GM19328 (cell line): ENCODE measurements around the gene WNT5B.
"Not testable (repeated sequence)": the region's sequence is repeated elsewhere in the genome, so short reads cannot be mapped to it uniquely, and the experiment has no call there.

Source experiments
- ATAC-seq: cut with Tn5 transposase; IDR thresholded peaks from one replicate; pipeline ENCODE4 v1.9.1; 2021; ENCODE audit warnings: mild to moderate bottlenecking, moderate library complexity; ENCODE audit not compliant: unreplicated experiment

WNT5B gene

GRCh38 chr12:1595690-1596347 is 33.2 kb upstream of the WNT5B start:
- ATAC-seq = no peak

DNA sequence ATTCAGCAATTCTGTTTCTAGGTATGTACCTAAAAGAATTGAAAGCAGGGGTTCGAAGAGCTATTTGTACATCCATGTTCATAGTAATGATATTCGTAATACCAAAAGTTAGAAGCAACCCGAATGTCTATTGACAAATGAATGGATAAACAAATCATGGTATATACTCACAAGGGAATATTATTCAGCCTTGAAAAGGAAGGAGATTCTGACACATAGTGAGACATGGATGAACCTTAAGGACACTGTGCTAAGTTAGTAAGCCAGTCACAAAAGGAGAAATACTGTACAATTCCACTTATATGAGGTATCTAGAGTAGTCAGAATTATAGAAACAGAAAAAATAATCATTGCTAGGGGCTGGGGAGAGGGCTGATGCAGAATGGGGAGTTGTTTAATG is 30.3 kb upstream of the WNT5B start:
- ATAC-seq = no peak

DNA sequence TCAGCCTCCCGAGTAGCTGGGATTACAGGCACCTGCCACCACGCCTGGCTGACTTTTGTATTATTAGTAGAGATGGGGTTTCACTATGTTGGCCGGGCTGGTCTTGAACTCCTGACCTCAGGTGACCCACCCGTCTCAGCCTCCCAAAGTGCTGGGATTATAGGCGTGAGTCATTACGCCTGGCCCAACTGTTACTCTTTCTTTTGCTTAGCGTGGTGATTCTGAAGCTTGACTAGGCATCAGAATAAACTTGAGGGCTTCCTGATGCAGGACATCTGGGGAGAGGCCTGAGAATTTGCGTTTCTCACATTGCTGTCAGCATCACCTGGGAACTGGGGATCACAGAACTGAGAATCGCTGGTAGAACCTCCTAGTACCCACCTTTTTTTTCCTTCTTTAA is 26.3 kb upstream of the WNT5B start:
- not testable (repeated sequence) for ATAC-seq

GRCh38 chr12:1603269-1603993 is 25.6 kb upstream of the WNT5B start:
- no peak for ATAC-seq

- ATAC-seq = no peak
Observed at GRCh38 chr12:1604464-1604863, 24.6 kb upstream of the WNT5B start.

GRCh38 chr12:1605129-1606020 is 23.7 kb upstream of the WNT5B start:
- ATAC-seq = no peak

DNA sequence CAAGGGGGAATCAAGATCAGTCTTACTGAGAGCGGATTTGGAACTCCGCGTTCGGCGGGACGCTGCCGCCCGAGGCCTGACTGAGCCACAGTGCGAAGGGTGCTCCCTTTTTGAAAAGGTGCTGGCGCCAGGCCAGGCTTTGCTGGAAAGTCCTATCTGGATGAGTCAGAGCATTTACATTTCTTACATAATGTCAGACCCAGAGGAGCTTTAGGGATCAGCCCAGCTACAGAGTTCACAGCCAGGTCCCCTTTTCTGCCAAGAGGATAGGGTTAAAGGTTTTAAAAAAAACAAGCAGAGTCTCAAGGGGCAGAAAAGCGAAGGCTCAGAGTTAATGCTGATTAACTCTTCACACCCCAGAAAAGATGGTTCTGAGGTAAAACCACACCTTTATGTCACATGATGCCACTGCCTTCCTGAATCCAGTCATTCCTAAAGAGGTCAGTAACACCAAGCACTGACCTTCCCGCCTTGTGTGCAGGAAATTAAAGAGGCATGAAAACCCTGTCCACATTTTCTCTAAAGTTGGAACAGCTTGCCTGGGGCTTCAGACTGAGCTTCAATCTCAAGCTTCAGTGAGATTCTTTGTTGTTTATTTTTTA is 22.9 kb upstream of the WNT5B start:
- ATAC-seq = no peak

DNA sequence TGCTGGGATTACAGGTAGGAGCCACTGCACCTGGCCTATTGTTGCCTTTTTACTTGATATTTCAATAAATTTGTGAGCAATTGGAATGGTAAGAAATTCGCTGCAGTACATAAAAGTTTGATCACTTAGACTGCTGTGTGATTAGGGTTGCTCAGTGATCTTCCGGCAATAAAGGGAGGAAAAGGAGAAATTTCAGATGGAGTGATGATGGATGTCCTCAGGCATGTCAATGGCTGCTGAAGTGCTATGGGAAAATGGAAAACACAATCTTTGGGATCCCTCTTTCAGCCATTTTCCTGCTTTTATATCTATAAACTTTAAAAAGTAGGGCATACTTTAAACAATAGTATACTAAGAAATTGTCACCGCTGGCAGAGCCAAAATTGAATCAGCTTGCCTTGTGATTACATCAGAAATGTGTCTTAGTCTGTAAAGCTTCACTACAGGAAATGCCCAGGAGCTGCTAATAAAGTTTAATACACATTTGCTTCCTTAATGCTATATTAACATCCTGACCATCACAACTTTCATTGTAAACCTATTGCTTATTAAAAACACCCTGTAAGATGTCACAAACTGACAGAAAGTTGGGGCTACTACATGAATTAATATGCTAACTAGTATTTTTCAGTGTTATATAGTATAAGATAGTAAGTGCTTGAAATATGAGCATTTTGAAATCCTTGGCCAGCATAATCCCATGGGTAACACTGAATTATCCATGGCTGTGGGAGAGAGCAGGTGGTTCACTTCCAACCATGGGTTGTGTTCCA is 20.9 kb upstream of the WNT5B start:
- ATAC-seq = no peak

DNA sequence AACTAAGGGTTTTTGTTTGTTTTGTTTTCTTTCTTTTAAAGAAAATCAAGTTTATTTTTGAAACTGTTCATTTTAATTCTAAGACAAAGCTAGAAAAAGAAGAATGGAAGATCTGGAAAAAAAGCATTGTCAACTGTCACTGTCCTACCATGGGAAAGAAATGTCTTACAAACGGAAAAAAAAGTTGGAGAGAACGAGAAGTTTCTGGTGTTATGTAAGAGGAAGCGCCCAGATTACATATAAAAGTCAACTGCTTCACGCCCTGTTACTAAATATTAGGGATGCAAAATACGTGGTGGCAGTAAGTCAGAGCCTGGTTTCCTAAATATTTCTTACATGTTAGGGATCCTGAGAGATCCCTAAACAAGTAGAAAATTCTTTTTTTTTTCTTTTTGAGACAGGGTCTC is 20.3 kb upstream of the WNT5B start:
- no peak for ATAC-seq

- ATAC-seq = no peak
Observed at GRCh38 chr12:1610072-1610643, 18.9 kb upstream of the WNT5B start.

- no peak for ATAC-seq
Observed at GRCh38 chr12:1611803-1612572, 17.0 kb upstream of the WNT5B start.

GRCh38 chr12:1613860-1614259 is 15.2 kb upstream of the WNT5B start:
- no peak for ATAC-seq

DNA sequence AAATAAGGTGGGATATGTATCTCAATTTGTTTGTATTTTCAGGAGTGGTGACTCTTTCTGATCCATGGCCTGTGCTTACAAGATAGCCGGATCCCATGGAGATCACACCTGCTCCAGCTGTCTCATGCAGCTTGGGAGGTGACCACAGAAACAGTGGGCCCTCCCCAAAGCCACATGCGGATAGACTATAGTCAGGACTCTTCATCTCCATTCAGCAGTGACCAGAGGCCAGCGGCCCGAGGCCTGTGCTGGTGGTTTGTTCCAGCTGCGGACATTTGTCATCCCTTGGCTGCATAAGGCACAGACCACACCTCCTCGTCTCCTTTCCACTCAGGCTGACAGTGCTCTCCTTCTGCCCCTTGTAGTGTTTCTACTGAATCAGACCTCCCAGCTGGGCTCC is 14.7 kb upstream of the WNT5B start:
- no peak for ATAC-seq

DNA sequence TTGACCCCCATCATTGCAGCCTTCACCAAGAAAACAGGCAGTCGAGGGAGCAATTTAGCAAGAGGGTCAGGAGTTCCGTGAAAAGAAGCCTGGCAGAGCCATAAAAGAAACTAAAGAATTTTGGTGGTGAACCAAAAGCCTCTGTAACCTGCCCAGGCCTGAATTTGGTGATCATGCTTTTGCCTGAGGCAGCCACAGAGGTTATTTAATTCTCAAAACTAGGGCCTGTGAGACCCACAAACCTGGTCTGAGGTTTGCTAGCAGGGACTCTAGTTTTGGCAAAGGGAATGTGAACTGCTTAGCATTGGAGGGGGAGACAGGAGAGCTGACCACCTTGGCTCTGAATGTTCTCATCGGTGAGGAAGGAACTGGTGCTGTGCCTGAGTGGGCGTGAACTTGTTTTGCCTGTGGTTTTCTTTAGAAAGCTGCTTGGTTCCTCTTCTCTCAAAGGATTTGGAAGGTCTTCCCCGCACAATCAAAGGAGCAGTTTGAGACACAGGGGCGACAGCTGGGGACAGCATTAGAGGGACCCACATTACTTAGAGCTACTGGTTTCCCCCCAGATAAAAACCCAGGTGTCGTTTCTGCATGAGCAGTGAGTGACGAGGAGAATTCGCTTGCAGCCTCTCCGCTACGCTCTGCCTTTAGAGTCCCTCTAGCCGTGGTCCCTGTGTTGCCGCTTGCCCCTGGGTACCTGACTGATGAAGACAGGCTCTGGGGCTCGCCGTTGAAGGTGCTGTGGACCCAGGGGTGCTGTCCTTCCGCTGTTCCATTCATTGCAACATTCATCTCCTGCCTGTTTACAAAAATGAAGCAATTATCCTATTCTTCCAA is 12.6 kb upstream of the WNT5B start:
- no peak for ATAC-seq

DNA sequence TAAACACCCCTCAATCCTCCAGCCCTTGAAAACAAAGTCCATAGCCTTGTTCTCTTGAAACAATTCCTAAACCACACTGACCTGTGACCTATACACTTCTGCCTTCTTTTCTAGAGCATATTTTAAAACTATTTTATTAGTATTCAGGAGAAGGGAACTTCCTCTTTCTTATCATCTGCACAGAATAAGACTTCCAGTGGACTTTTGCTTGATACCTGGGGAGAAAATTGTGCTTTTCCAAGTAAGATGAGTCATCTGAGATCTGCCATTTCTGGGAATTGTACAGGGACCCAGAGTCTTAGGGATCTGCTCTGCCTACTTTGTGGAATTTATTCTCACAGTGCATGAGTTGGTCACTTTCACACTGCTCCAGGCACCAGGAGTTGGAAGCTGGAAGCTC is 10.5 kb upstream of the WNT5B start:
- no peak for ATAC-seq

DNA sequence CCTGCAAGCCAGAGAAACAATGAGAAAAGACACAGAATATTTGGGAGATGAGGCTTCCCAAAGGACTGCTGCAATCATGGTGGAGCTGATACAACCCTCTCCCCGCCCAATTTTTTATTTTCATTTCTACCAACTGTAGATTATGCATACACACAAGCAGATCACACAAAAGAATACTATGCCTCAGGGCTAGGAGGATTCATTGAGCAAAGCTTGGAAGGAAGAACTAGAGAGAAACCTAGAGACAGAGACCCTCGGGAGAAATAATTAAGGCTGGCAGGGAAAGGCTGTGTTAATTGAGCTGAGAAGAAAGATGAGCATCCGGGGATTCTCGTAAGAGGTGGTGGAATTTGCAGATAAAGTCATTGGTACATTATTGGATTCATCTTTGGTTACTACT is 9.9 kb upstream of the WNT5B start:
- ATAC-seq = no peak

GRCh38 chr12:1619587-1619986 is 9.4 kb upstream of the WNT5B start:
- ATAC-seq = no peak

DNA sequence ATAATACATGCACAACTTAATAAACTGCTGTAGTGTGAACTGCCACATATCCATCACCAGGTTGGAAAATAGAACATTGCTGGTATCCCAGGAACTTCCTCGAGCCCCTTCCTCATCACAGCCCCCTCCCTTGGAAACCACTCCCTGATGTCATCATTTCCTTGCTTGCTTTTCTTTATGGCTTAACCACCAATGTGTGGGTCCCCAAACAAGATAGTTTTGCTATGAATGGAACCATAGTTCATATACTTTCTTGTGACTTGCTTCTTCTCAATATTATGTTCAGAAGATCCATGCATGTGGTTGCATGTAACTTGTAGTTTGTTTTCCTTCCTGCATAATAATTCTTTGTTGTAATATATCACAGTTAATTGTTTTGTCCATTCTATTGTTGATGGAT is 8.9 kb upstream of the WNT5B start:
- no peak for ATAC-seq

DNA sequence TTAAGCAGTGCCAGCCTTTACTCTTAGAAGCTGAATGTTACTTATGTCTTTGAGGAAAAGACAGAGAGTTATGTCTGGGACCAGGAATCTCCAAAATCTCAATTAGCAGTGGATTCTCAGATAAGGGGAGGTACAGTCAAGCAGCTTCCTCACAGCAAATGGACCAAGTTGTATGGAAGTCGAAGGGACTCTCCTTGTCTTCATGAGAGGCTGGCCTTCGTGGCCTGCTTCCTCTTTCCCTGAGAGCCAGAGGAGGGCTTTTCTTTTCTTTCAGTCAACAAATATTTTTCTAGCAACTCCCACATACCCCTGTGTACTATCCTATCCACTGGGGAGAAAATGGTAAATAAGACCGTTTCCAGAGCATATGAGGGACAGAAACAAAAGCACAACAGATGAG is 6.6 kb upstream of the WNT5B start:
- no peak for ATAC-seq
